Activated CD4-positive, CD25-positive, alpha-beta regulatory T cell treated with anti-CD3 and anti-CD28 coated beads, Interleukin-2, amount 50 U/mL, for 24 hours (primary cell): ENCODE data around the gene EXOC3L4.
A peak's percentile ranks its signal among the peaks of the same experiment; 100 is the strongest.
"Not testable (repeated sequence)": the region's sequence is repeated elsewhere in the genome, so short reads cannot be mapped to it uniquely, and the experiment has no call there.

Experiments
- ATAC-seq, 2 donors: fragments of 150-1000 bp; cut with Tn5 transposase; one replicate each; pipeline ENCODE4 v1.10.0; 2021; ENCODE audit warnings: mild to moderate bottlenecking in 1 of 2, moderate library complexity in 1 of 2

The EXOC3L4 gene

GRCh38 chr14:103134919-103135318 lies 40.4 kb downstream of the EXOC3L4 start:
- no peak for ATAC-seq

- no peak for ATAC-seq
These were observed 41.1 kb downstream of the EXOC3L4 start for GRCh38 chr14:103135333-103136260.

- no peak for ATAC-seq
These were observed 42.1 kb downstream of the EXOC3L4 start for GRCh38 chr14:103136388-103137271.

- no peak for ATAC-seq
These were observed 43.3 kb downstream of the EXOC3L4 start for GRCh38 chr14:103137689-103138300.

GRCh38 chr14:103138301-103139131 lies 44.0 kb downstream of the EXOC3L4 start:
- no peak for ATAC-seq

- ATAC-seq = no peak
These were observed 44.9 kb downstream of the EXOC3L4 start for GRCh38 chr14:103139132-103140025.

- peak; percentile 58 to 72 for ATAC-seq
These were observed 46.0 kb downstream of the EXOC3L4 start for GRCh38 chr14:103140316-103141109.

- no peak for ATAC-seq
These were observed 46.7 kb downstream of the EXOC3L4 start for GRCh38 chr14:103141117-103141796.

GRCh38 chr14:103142026-103142425 lies 47.5 kb downstream of the EXOC3L4 start:
- no peak for ATAC-seq

- no peak for ATAC-seq
These were observed 48.3 kb downstream of the EXOC3L4 start for GRCh38 chr14:103142721-103143302.

GRCh38 chr14:103143506-103143905 lies 49.0 kb downstream of the EXOC3L4 start:
- no peak for ATAC-seq

- ATAC-seq = no peak
These were observed 49.6 kb downstream of the EXOC3L4 start for GRCh38 chr14:103144085-103144484.

GRCh38 chr14:103146141-103146709 lies 51.7 kb downstream of the EXOC3L4 start:
- ATAC-seq = no peak

- no peak for ATAC-seq
These were observed 55.1 kb downstream of the EXOC3L4 start for GRCh38 chr14:103149351-103150237.

- ATAC-seq = no peak
These were observed 56.9 kb downstream of the EXOC3L4 start for GRCh38 chr14:103151270-103151945.

GRCh38 chr14:103155010-103155409 lies 60.5 kb downstream of the EXOC3L4 start:
- ATAC-seq = no peak

GRCh38 chr14:103155416-103155815 lies 60.9 kb downstream of the EXOC3L4 start:
- not testable (repeated sequence) for ATAC-seq
